NCI-H1436 (cell line): ENCODE measurements around the gene NEU1.
"Not testable (repeated sequence)": the region's sequence is repeated elsewhere in the genome, so short reads cannot be mapped to it uniquely, and the experiment has no call there.

Source experiments
- DNase-seq: peaks from one replicate; lab custom pipeline; 2025; lab: John Stamatoyannopoulos, UW

Gene NEU1

GRCh38 chr6:31874084-31874670 lies 11.6 kb upstream of the NEU1 start:
- DNase-seq, result no peak

GRCh38 chr6:31871046-31871659 lies 8.5 kb upstream of the NEU1 start:
- no peak for DNase-seq

DNA sequence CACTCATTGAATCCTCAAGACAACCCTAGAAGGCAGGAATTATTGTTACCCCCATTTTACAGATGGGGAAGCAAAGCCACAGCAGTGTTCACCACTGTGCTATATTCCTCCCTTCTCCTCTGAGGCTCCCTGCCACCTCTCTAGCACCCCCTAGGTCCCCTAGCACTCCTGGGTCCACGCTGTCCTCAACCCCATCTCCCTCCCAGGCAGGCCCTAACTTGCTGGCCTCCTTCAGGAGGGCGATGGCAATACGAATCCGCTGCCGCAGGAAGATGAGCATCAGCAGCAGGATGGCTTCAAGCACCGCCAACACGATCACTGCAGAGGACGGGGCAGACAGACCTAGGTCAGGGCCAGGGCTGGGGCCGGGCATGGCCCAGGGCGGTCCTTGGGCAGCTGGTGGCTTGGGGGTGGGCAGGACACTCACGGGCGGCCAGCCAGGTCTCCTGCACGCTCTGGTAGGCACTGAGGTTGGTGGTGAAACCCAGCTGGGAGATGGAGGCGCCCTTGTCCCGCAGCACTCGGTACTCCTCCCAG lies 7.8 kb upstream of the NEU1 start:
- DNase-seq, result no peak

GRCh38 chr6:31869343-31869742 lies 6.7 kb upstream of the NEU1 start:
- DNase-seq, result no peak

DNA sequence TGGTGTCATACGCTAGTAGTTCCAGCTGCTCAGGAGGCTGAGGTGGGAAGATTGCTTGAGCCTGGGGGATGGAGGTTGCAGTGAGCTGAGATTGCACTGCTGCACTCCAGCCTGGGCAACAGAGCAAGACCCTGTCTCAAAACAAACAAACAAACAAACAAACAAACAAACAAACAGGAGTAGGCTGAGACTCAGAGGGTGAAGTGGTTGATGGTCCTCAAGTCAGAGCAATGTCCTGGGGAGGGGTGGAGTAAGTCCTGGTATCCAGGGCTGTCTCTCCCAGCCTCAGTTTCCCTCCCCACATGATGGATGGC lies 6.0 kb upstream of the NEU1 start:
- DNase-seq, result not testable (repeated sequence)

GRCh38 chr6:31865205-31866118 lies 2.8 kb upstream of the NEU1 start:
- DNase-seq, result no peak

DNA sequence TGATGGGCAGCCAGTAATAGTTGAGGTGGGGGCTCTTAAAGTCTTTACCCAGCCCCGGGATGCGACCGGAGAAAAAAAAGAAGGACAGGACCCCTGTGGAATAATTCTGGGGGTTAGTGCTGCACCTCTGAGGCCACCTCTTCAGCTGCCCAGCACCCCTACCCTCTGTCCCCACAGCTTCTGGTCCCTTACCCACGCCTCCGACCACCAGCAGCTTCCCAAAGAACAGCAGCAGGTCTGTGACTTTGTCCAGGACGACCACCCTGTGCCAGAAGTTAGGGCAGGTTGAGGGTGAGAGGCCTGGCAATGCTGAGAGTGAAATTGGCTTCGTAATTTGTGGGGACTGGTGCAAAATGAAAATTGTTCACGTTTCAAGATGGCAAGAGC lies 2.2 kb upstream of the NEU1 start:
- DNase-seq, result no peak

DNA sequence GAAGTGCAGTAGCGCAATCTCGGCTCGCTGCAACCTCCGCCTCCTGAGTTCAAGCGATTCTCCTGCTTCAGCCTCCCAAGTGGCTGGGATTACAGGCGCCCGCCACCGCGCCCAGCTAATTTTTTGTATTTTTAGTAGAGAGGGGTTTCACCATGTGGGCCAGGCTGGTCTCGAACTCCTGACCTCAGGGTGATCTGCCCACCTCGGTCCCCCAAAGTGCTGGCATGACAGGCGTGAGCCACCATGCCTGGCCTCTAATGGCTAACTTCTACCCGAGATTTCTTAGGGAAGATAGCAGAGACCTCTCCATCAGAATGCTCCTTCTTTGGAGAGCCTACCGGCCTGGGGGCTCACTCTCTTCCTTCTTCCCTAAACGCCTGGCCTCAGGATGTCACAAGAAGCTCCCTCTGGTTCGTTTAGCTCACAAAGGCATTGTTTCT lies 1.5 kb upstream of the NEU1 start:
- not testable (repeated sequence) for DNase-seq

DNA sequence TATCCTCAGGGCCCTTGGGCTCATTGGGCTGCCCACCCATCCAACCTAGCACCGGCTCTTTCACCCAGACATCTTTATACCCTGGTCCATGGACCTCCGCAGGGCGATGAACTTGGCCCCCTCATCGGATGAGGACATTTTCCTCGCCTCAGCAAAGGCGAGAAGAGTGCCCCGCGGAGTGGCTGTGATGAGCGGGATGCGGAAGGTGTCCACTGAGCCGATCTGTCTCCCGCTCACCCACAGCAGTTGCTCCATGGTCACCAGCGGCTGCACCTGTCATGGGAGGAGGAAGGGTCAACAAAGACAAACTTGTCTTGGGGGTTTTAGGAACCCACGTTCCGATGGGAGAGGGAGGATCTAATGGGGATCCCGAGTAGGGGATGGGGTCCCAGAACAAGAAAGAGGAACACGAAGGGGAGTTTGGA lies 690 bp downstream of the NEU1 start:
- no peak for DNase-seq

- no peak for DNase-seq
Observed at GRCh38 chr6:31861150-31861549, 1.5 kb downstream of the NEU1 start.

DNA sequence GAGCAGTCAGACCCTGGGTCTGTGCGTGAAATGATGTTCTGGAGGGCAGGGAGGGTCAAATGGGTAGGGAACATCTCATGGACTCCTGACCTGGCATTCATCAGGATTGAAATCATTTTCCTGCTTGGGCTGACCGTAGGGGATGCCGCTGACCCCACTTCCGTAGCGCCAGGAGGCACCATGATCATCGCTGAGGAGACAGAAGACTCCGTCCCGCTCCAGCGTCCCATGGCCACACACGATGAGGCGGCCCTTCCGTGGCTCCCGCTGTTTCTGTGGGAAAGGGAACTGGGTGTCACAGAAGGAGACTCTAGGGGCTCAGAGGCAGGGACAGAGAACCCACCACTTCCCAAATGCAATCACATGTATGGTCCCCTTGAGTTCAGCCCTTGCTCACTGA lies 2.3 kb downstream of the NEU1 start:
- no peak for DNase-seq

DNA sequence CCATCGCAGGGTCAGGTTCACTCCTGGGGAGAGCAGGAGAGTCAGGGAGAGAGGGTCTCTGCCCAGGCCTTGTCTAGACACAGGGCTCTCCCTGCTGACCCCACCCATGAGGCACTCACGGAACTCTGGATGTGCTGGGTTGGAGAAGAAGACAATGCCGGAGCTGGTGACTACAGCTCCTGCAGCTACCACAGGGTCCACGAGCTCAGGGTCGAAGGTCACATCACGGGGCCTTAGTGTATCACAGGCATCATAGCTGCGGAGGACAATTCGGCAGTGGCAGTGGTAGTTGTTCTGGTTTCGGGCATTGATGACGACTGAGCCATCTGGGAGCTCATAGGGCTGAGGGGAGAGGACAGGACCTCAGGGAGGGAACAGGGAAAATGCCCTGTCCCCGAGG lies 2.7 kb downstream of the NEU1 start:
- DNase-seq, result no peak

DNA sequence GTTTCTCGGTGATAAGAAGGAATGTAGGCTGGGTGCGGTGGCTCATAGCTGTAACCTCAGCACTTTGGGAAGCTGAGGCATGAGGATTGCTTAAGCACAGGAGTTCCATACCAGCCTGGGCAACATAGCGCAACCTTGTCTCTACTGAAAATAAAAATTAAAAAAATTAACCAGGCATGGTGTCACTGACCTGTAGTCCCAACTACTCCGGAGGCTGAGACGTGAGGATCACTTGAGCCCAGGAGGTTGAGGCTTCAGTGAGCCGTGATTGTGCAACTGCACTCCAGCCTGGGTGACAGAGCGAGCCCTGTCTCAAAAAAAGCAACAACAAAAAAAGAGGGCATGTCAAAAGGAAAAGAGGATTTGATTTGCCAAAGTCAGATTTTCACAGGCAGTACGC lies 3.9 kb downstream of the NEU1 start:
- no peak for DNase-seq

- DNase-seq, result not testable (repeated sequence)
Observed at GRCh38 chr6:31857774-31858173, 4.8 kb downstream of the NEU1 start.

- DNase-seq, result not testable (repeated sequence)
Observed at GRCh38 chr6:31851980-31852718, 10.5 kb downstream of the NEU1 start.

DNA sequence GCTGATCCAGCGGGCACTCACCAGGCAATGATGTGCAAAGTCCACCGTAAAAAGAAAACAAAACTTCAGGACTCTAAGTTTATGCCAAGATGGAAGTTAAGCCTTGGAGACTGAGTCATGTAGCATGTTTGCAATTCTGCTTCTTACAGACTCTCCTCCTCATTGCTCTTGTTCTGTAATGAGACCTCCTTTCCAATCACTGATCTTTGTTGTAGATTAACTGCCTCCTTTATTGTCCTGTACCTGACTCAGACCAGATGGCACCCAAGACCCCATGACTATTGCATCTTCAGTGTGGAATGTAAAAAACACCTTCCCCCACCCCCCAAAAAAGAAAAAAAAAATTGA lies 11.2 kb downstream of the NEU1 start:
- no peak for DNase-seq

DNA sequence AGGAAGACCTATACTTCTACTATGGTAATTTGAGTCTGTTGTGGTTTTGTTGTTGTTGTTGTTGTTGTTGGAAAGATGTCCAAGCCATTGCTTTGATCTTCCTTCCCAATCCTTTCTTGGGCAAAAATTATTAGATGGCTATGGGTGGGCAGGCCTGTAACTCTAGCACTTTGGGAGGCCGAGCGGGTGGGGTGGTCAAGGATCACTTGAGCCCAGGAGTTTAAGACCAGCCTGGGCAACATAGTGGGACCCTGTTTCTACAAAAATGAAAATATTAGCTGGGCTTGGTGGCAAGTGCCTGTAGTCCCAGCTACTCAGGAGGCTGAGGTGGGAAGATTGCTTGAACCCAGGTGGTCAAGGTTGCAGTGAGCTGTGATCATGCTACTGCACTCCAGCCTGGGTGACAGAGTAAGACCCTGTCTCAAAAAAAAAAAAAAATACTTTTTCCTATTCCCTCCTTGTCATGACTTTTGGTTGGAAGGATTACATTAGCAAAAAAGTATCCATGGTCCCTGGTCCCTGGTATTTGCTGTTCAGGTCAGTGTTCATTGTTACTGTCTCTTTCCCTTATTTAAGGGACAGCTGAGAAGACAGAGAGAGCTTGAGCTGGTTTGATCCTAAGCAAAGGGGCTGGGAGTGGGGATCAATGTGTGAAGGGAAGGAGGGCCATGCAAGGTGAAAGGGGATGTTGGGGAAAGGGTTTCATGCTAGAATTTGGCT lies 11.7 kb downstream of the NEU1 start:
- no peak for DNase-seq

DNA sequence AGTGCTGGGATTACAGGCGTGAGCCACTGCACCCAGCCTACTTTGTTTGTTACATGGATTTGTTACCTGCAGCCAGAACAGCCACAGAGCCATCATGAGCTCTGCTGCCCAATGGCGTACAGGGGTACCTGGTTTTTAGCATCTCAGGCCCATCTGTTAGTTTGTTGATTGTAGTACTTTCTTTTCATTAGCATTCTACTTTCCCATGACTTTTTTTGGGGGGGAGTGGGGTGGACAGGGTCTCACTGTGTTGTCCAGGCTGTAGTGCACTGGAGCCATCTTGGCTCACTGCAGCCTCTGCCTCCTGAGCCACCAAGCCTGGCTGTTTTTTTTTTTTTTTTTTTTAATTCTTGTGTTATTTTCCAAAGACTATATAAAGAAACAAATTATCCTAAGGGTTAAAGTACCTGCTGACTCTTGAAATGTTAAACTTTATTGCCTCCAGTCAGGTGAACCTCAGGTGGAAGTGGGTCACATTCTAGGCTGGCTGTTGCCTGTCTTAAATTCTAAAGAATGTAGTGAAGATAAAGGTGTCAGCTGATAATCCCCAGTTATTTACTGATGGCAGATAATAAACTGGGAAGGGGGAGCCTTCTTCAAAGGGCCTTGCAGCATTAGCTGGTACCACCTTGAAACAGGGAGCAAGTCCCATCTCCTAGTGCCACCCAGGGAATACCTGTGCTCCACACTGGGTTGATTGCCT lies 15.2 kb downstream of the NEU1 start:
- no peak for DNase-seq

DNA sequence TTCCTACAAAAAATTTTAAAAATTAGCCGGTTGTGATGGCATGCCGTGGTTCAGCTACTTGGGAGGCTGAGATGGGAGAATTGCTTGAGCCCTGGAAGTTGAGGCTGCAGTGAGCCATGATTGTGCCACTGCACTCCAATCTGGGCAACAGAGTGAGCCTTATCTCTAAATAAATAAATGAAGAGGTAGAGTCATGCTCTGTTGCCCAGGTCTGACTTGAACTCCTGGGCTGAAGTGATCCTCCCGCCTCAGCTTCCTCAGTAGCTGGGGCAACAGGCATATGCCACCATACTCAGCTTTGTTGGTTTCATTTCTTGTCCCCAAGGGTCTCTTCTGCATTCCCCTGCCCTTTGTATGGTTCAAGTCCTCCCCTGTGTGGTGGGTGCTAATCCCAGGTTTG lies 18.1 kb downstream of the NEU1 start:
- no peak for DNase-seq

DNA sequence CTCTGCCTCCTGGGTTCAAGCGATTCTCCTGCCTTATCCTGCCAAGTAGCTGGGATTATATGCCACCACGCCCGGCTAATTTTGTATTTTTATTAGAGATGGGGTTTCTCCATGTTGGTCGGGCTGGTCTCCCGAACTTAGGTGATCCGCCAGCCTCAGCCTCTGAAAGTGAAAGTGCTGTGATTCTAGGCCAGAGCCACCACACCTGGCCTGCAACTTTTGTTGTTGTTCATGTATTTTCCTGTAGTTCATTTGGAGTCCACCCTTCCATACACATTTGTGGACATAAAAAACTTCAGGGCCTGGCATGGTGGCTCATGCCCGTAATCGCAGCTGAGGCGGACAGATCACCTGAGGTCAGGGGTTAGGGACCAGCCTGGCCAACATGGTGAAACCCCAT lies 20.6 kb downstream of the NEU1 start:
- DNase-seq, result no peak

DNA sequence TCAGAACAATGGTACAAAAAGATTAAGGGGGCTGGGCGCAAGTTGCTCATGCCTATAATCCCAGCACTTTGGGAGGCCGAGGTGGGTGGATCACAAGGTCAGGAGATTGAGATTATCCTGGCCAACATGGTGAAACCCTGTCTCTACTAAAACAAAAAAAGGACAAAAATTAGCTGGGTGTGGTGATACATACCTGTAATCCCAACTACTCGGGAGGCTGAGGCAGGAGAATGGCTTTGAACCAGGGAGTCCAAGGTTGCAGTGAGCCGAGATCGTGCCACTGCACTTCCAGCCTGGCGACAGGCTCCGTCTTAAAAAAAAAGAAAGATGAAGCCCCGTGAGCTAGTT lies 22.9 kb downstream of the NEU1 start:
- not testable (repeated sequence) for DNase-seq
